Mesenchymal stem cell (in vitro differentiated cells and primary cell): ENCODE measurements around the gene RRAD.

Source experiments
- DNase-seq: peaks from one replicate; pipeline ENCODE4 v3.0.0-alpha.2; 2013
- H2AFZ ChIP-seq: one replicate; pipeline ENCODE4 v1.6.1; 2013; ENCODE audit warnings: low read depth, mild to moderate bottlenecking, control low read depth, inconsistent platforms, low read length, moderate library complexity
- H2AK5ac ChIP-seq: 2 replicates; pipeline ENCODE4 v1.6.1; 2013; ENCODE audit warnings: low read length, moderate library complexity, mild to moderate bottlenecking, inconsistent platforms; ENCODE audit not compliant: severe bottlenecking
- H2BK120ac ChIP-seq: one replicate; pipeline ENCODE4 v1.6.1; 2013; ENCODE audit warnings: low read depth, mild to moderate bottlenecking, inconsistent platforms, low read length, moderate library complexity
- H2BK12ac ChIP-seq, 2 experiments: one replicate each; pipeline ENCODE4 v1.6.1; 2013; ENCODE audit warnings: inconsistent platforms in 2 of 2, low read length in 2 of 2, mild to moderate bottlenecking in 2 of 2, moderate library complexity in 2 of 2, control low read depth in 1 of 2
- H2BK15ac ChIP-seq: one replicate; pipeline ENCODE4 v1.6.1; 2013; ENCODE audit warnings: mild to moderate bottlenecking, low read depth, inconsistent platforms; ENCODE audit not compliant: poor library complexity, severe bottlenecking
- H2BK5ac ChIP-seq: 2 replicates; pipeline ENCODE4 v1.6.1; 2013; ENCODE audit warnings: low read depth, mild to moderate bottlenecking, low read length, control low read depth, inconsistent platforms; ENCODE audit not compliant: poor library complexity, severe bottlenecking
- H3K14ac ChIP-seq, 2 experiments: one replicate each; pipeline ENCODE4 v1.6.1; 2013; ENCODE audit warnings: inconsistent platforms in 2 of 2, low read length in 2 of 2, control low read depth in 1 of 2, mild to moderate bottlenecking in 1 of 2, moderate library complexity in 1 of 2
- H3K18ac ChIP-seq, 2 experiments: one replicate each; pipeline ENCODE4 v1.6.1; 2013; ENCODE audit warnings: inconsistent platforms in 2 of 2, low read length in 2 of 2, control low read depth in 1 of 2, low read depth in 1 of 2, mild to moderate bottlenecking in 1 of 2
- H3K23ac ChIP-seq, 2 experiments: one replicate each; pipeline ENCODE4 v1.6.1; 2013; ENCODE audit warnings: inconsistent platforms in 2 of 2, low read length in 2 of 2, mild to moderate bottlenecking in 2 of 2, moderate library complexity in 2 of 2, control low read depth in 1 of 2
- H3K27ac ChIP-seq: 2 replicates; pipeline ENCODE4 v1.5.1; 2013; ENCODE audit warnings: mild to moderate bottlenecking, moderate library complexity, low read length, control low read depth, inconsistent platforms; ENCODE audit not compliant: poor library complexity, severe bottlenecking
- H3K27me3 ChIP-seq, 2 experiments: 2 replicates each; pipeline versions ENCODE4 v1.6.1 to v1.7.0; 2013; ENCODE audit warnings: low read length in 2 of 2, mild to moderate bottlenecking in 2 of 2, moderate library complexity in 2 of 2, control low read depth in 1 of 2, inconsistent platforms in 1 of 2; ENCODE audit not compliant: control insufficient read depth in 1 of 2, insufficient read depth in 1 of 2
- H3K36me3 ChIP-seq, 2 experiments: 2 replicates each; pipeline versions ENCODE4 v1.6.1 to v1.7.0; 2013; ENCODE audit warnings: low read length in 2 of 2, control low read depth in 1 of 2, inconsistent platforms in 1 of 2, low read depth in 1 of 2, mild to moderate bottlenecking in 1 of 2; ENCODE audit not compliant: insufficient read depth in 2 of 2, control insufficient read depth in 1 of 2
- H3K4ac ChIP-seq, 2 experiments: one replicate each; pipeline ENCODE4 v1.6.1; 2013; ENCODE audit warnings: inconsistent platforms in 2 of 2, low read length in 2 of 2, mild to moderate bottlenecking in 2 of 2, moderate library complexity in 2 of 2, control low read depth in 1 of 2, low read depth in 1 of 2
- H3K4me1 ChIP-seq: 2 replicates; pipeline ENCODE4 v1.6.1; 2013; ENCODE audit warnings: low read depth, low read length, control low read depth; ENCODE audit not compliant: control insufficient read depth, insufficient read depth
- H3K4me2 ChIP-seq: 2 replicates; pipeline ENCODE4 v1.6.1; 2013; ENCODE audit warnings: low read length, mild to moderate bottlenecking, inconsistent platforms; ENCODE audit not compliant: poor library complexity, severe bottlenecking
- H3K4me3 ChIP-seq, 2 experiments: 2 replicates each; pipeline versions ENCODE4 v1.5.1 to v1.7.0; 2013; ENCODE audit warnings: low read length in 2 of 2, mild to moderate bottlenecking in 2 of 2, control low read depth in 1 of 2, low read depth in 1 of 2; ENCODE audit not compliant: insufficient read depth in 1 of 2
- H3K79me1 ChIP-seq: replicated peaks from 2 replicates; pipeline ENCODE4 v1.6.1; 2013; ENCODE audit warnings: mild to moderate bottlenecking, control low read depth, low read length, inconsistent platforms; ENCODE audit not compliant: poor library complexity, severe bottlenecking
- H3K9ac ChIP-seq: 2 replicates; pipeline ENCODE4 v1.7.0; 2013; ENCODE audit warnings: mild to moderate bottlenecking, low read length, moderate library complexity
- H3K9me3 ChIP-seq: 2 replicates; pipeline ENCODE4 v1.7.0; 2013; ENCODE audit warnings: mild to moderate bottlenecking, low read length; ENCODE audit not compliant: control insufficient read depth
- H4K8ac ChIP-seq: one replicate; pipeline ENCODE4 v1.6.1; 2013; ENCODE audit warnings: inconsistent platforms, mild to moderate bottlenecking, low read length, moderate library complexity
- H4K91ac ChIP-seq: one replicate; pipeline ENCODE4 v1.6.1; 2013; ENCODE audit warnings: mild to moderate bottlenecking, low read length, inconsistent platforms
- WGBS: methylation state at CpG from one replicate; pipeline ENCODE4 v1.1.7; 2013; ENCODE audit warnings: mixed read lengths; 5-methylcytosine and 5-hydroxymethylcytosine counted together

Gene RRAD

DNA sequence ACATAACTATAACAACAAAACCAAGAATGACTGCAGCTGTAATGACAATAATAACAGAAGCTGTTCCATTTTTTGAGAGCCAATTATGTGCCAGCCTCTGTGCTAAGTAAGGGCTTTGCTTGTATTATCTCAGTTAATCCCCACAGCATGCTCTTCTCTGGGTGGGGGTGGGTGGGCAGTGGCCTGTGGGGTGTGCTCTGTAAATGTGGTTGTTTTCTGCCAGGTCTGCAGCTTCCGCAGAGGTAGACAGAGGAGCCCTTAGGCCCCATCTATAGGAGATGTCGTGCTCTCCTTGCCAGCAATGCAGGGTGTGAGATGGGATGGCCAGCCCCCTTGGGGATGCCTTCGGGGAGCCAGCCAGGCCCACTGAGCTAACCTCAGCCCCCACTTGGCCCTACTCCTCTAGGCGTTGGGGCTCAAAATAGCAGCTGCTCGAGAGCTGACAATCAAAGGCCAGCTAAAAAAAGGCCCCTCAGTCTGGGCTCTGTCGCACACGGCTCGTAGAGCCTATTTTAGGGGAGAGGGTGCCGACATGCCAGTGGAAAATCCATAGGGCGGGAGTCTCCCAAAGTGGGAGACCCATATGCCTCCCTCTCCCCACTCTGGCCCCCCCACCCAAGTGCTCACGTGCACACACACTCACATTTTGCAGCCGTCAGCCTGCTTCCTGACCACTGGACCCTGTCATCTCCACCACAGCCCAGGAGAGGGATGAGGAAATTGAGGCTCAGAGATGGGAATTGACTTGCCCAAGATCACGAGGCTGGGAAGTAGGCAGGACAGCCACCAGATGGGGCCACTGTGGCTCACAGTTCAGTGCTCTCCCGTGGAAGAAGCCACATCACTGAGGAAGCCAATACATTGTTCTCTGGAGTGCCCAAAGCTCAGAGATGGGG, 22.4 kb downstream of the RRAD start:
- Histone ChIP-seq H3K9ac (no peak overlapping the region), H3K14ac (peak overlapping the region in 1 of 2 experiments; percentile 37), H3K4me3 (no peak overlapping the region), H3K18ac (peak overlapping the region in 1 of 2 experiments; percentile 97), H3K79me1 (no peaks in the 10 kb centered on the region), H3K4me2 (no peak overlapping the region), H2BK12ac (peak overlapping the region; percentile 91 to 99), H3K9me3 (no peaks in the 10 kb centered on the region), H3K27me3 (peaks cover 7 to 14% of the 10 kb centered on the region in 2 experiments), H3K27ac (no peak overlapping the region), H2AFZ (no peak overlapping the region), H3K4ac (peak overlapping the region; percentile 26 to 62), H4K91ac (peak overlapping the region; percentile 69), H4K8ac (peak overlapping the region; percentile 36), H2AK5ac (no peak overlapping the region), H3K36me3 (no peaks in the 10 kb centered on the region), H2BK5ac (no peak overlapping the region), H3K23ac (no peak overlapping the region), H2BK120ac (peak overlapping the region; percentile 49), H3K4me1 (peaks cover 38% of the 10 kb centered on the region), H2BK15ac (peak overlapping the region; percentile 78)
- WGBS: 87% methylated on average over 10 of the region's 14 CpGs
- DNase-seq: no peak

DNA sequence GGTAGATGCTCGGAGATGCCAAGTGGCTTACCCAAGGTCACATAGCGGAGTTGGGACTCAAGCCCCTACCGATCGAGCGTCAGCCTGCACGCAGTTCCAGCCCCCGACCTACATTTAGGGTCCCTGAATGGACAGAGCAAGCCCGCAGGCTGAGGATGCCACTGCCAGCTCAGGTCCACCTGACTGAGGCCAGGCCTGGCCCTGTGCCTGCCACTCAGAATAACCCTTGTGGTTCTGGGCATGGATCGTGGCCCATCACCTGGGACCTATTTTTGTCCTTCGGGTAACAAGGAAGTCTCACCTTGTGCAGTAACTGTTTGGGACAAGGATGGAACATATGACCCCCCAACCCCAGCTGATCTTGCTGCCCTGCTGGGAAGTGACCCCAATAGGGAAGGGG, 23.7 kb downstream of the RRAD start:
- peak overlapping the region; percentile 98 to 99 for H2BK12ac ChIP-seq
- no peak overlapping the region for H3K27ac ChIP-seq
- H3K36me3 ChIP-seq: no peaks in the 10 kb centered on the region
- H3K4me2 ChIP-seq: no peak overlapping the region
- DNase-seq: no peak
- peaks cover 0 to 7% of the 10 kb centered on the region in 2 experiments for H3K27me3 ChIP-seq
- no peaks in the 10 kb centered on the region for H3K9me3 ChIP-seq
- H4K8ac ChIP-seq: no peak overlapping the region
- no peak overlapping the region for H3K4me3 ChIP-seq
- no peak overlapping the region for H3K23ac ChIP-seq
- H3K9ac ChIP-seq: no peak overlapping the region
- H3K4ac ChIP-seq: peak overlapping the region in 1 of 2 experiments; percentile 29
- no peak overlapping the region for H2BK5ac ChIP-seq
- peak overlapping the region; percentile 54 for H2BK15ac ChIP-seq
- H3K79me1 ChIP-seq: no peaks in the 10 kb centered on the region
- H2AFZ ChIP-seq: no peak overlapping the region
- peak overlapping the region in 1 of 2 experiments; percentile 58 for H3K14ac ChIP-seq
- H2BK120ac ChIP-seq: peak overlapping the region; percentile 78
- H4K91ac ChIP-seq: peak overlapping the region; percentile 93
- no peak overlapping the region for H2AK5ac ChIP-seq
- H3K4me1 ChIP-seq: peaks cover 38% of the 10 kb centered on the region
- peak overlapping the region; percentile 46 to 93 for H3K18ac ChIP-seq
- WGBS: over 99% methylated on average over 10 of the region's 10 CpGs

DNA sequence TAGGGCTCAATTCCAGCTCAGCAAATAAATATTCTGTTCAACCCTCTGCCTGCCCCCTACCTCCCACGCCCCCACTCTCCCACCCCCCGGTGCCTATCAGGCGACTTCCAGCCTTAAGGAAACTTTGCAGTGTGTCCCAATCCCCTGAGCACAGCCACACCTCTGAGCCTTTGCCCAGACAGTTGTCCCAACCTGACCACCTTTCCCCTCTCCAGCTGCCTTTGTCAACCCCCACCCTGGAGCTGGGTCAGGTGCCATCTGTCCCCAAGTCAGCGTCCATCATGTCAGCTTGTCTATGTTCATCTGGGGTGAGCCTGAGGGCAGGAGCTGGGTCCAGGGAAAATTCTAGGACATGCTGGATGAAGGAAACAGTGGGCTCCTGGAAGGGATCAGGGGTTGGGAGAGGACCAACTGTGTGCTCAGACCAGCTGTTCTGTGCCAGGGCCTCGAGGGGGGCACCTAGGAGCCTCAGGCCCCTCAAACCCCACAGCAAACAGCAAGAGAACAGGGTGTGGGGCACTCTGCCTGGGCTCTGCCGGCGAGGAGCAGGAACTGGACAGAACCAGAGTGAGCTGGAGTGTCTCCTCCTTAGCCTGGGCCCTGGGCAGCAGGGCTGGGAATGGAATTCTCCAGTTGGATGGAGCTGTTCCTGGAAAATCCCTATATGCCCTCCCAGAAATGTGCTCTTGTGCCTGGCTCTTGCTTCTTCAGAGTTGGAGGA, 24.5 kb downstream of the RRAD start:
- Histone ChIP-seq H3K4me1 (peaks cover 38% of the 10 kb centered on the region), H2BK15ac (peak overlapping the region; percentile 60), H3K4me3 (no peak overlapping the region), H2AK5ac (peak overlapping the region; percentile 91), H3K14ac (peak overlapping the region in 1 of 2 experiments; percentile 56), H4K8ac (peak overlapping the region; percentile 99), H3K27me3 (peaks cover 0 to 3% of the 10 kb centered on the region in 2 experiments), H3K18ac (peak overlapping the region; percentile 93 to 95), H3K36me3 (no peaks in the 10 kb centered on the region), H3K23ac (no peak overlapping the region), H3K9me3 (no peaks in the 10 kb centered on the region), H2AFZ (no peak overlapping the region), H2BK5ac (no peak overlapping the region), H3K79me1 (no peaks in the 10 kb centered on the region), H2BK120ac (peak overlapping the region; percentile 86), H3K4me2 (no peak overlapping the region), H3K27ac (no peak overlapping the region), H3K4ac (peak overlapping the region; percentile 62 to 77), H3K9ac (peak overlapping the region; percentile 52), H2BK12ac (peak overlapping the region; percentile 98 to 100), H4K91ac (peak overlapping the region; percentile 99)
- 80% methylated on average over 7 of the region's 7 CpGs for WGBS
- no peak for DNase-seq
